Osteoblast (primary cell): ENCODE results near the gene MRPL12. TPM values are rescaled to one million over a fixed set of nuclear protein-coding genes. Genes with fewer than 3 reads are reported as not detected.

ENCODE experiments used
- DNase-seq: peaks from one replicate; pipeline ENCODE4 v3.0.0; 2011; ENCODE audit warnings: low spot score, mixed read lengths; ENCODE audit not compliant: insufficient read length; ENCODE audit errors: missing footprints
- H2AFZ ChIP-seq: 2 replicates; pipeline ENCODE4 v1.6.0; 2011; ENCODE audit warnings: mild to moderate bottlenecking, low read length
- H3K27ac ChIP-seq: 2 replicates; pipeline ENCODE4 v1.5.1; 2011; ENCODE audit warnings: mild to moderate bottlenecking, low read depth, low read length, moderate library complexity
- H3K27me3 ChIP-seq: 2 replicates; pipeline ENCODE4 v1.6.0; 2012; ENCODE audit warnings: mild to moderate bottlenecking, control low read depth, inconsistent platforms, low read length, moderate library complexity; ENCODE audit not compliant: insufficient read depth
- H3K36me3 ChIP-seq: 2 replicates; pipeline ENCODE4 v1.5.1; 2011; ENCODE audit warnings: mild to moderate bottlenecking, low read length, control low read depth, moderate library complexity; ENCODE audit not compliant: insufficient read depth
- H3K4me1 ChIP-seq: 2 replicates; pipeline ENCODE4 v1.5.1; 2011; ENCODE audit warnings: mild to moderate bottlenecking, low read length, control low read depth, moderate library complexity; ENCODE audit not compliant: insufficient read depth
- H3K4me2 ChIP-seq: 2 replicates; pipeline ENCODE4 v1.6.0; 2011; ENCODE audit warnings: mild to moderate bottlenecking, low read length; ENCODE audit not compliant: insufficient read depth
- H3K4me3 ChIP-seq: fragments of 200-600 bp; sonication (generic); 3 replicates; pipeline ENCODE4 v1.5.1; 2012; ENCODE audit warnings: mild to moderate bottlenecking, low read length, inconsistent platforms; ENCODE audit not compliant: insufficient read depth
- H3K79me2 ChIP-seq: 2 replicates; pipeline ENCODE4 v1.6.0; 2012; ENCODE audit warnings: mild to moderate bottlenecking, low read length, control low read depth, inconsistent platforms; ENCODE audit not compliant: insufficient read depth
- H3K9me3 ChIP-seq: 2 replicates; pipeline ENCODE4 v1.5.1; 2011; ENCODE audit warnings: low read depth, low read length, control low read depth
- H4K20me1 ChIP-seq: 2 replicates; pipeline ENCODE4 v1.6.0; 2012; ENCODE audit warnings: mild to moderate bottlenecking, low read length, control low read depth; ENCODE audit not compliant: insufficient read depth
- CTCF ChIP-seq: IDR thresholded peaks from 2 replicates; pipeline ENCODE4 v1.5.1; 2011; ENCODE audit warnings: mild to moderate bottlenecking, low read depth, low read length, moderate library complexity; ENCODE audit errors: extremely low read depth
- total RNA-seq: library from RNA; depleted of rRNA; stranded (reverse); fragments of >200 nt; gene quantifications from 2 replicates; pipeline ENCODE4 v1.2.3, GENCODE V29; 2012

MRPL12 gene
- total RNA-seq, 1 donor = 6.2 TPM

GRCh38 chr17:81708739-81709185, 5.6 kb downstream of the MRPL12 start:
- no peak for TF ChIP-seq CTCF
- peaks cover 22% of the 10 kb centered on the region for H3K79me2 ChIP-seq
- H2AFZ ChIP-seq = no peak overlapping the region
- no peaks in the 10 kb centered on the region for H3K9me3 ChIP-seq
- H3K4me3 ChIP-seq = no peak overlapping the region
- no peaks in the 10 kb centered on the region for H3K27me3 ChIP-seq
- peaks cover 9% of the 10 kb centered on the region for H4K20me1 ChIP-seq
- H3K27ac ChIP-seq = no peak overlapping the region
- peaks cover 36% of the 10 kb centered on the region for H3K4me1 ChIP-seq
- peak; percentile 74 for DNase-seq
- H3K36me3 ChIP-seq = peaks cover 26% of the 10 kb centered on the region
- H3K4me2 ChIP-seq = no peak overlapping the region

- Histone ChIP-seq H3K9me3 (no peaks in the 10 kb centered on the region), H3K27me3 (no peaks in the 10 kb centered on the region), H3K79me2 (peaks cover 6% of the 10 kb centered on the region), H3K4me2 (peak overlapping the region; percentile 82), H3K36me3 (peaks cover 21% of the 10 kb centered on the region), H3K4me3 (peak overlapping the region; percentile 77), H4K20me1 (peaks cover 12% of the 10 kb centered on the region), H2AFZ (no peak overlapping the region), H3K27ac (no peak overlapping the region), H3K4me1 (peaks cover 27% of the 10 kb centered on the region)
- TF ChIP-seq CTCF = no peak
- peak; percentile 87 for DNase-seq
These were observed 7.5 kb downstream of the MRPL12 start for GRCh38 chr17:81710514-81711308.

GRCh38 chr17:81711814-81712467, 8.8 kb downstream of the MRPL12 start, which contains the start of gene SLC25A10:
Gene SLC25A10 (plus strand): TSS chr17:81712284. CDS start chr17:81712427, 143 bp downstream.
- peak within 1 kb of the TSS; percentile 35 for H2AFZ ChIP-seq
- peaks cover 3% of the 10 kb centered on the region for H3K79me2 ChIP-seq

More at GRCh38 chr17:81711814-81712467, 8.8 kb downstream of the MRPL12 start, which contains the start of gene SLC25A10:
- no peak within 1 kb of the TSS for H3K27ac ChIP-seq
- peak within 1 kb of the TSS; percentile 77 for H3K4me3 ChIP-seq
- peaks cover 10% of the 10 kb centered on the region for H4K20me1 ChIP-seq
- no peak for TF ChIP-seq CTCF
- peaks cover 27% of the 10 kb centered on the region for H3K4me1 ChIP-seq
- peak; percentile 100 for DNase-seq
- H3K27me3 ChIP-seq = no peaks in the 10 kb centered on the region
- peak within 1 kb of the TSS; percentile 87 for H3K4me2 ChIP-seq
- peaks cover 12% of the 10 kb centered on the region for H3K36me3 ChIP-seq
- no peaks in the 10 kb centered on the region for H3K9me3 ChIP-seq
